ENCODE data around the gene HOXC11. TPM values are rescaled to one million over a fixed set of nuclear protein-coding genes. Genes with fewer than 3 reads are reported as not detected.

HOXC11 gene
- total RNA-seq, 1 donor from 2014 or later = not detected

DNA sequence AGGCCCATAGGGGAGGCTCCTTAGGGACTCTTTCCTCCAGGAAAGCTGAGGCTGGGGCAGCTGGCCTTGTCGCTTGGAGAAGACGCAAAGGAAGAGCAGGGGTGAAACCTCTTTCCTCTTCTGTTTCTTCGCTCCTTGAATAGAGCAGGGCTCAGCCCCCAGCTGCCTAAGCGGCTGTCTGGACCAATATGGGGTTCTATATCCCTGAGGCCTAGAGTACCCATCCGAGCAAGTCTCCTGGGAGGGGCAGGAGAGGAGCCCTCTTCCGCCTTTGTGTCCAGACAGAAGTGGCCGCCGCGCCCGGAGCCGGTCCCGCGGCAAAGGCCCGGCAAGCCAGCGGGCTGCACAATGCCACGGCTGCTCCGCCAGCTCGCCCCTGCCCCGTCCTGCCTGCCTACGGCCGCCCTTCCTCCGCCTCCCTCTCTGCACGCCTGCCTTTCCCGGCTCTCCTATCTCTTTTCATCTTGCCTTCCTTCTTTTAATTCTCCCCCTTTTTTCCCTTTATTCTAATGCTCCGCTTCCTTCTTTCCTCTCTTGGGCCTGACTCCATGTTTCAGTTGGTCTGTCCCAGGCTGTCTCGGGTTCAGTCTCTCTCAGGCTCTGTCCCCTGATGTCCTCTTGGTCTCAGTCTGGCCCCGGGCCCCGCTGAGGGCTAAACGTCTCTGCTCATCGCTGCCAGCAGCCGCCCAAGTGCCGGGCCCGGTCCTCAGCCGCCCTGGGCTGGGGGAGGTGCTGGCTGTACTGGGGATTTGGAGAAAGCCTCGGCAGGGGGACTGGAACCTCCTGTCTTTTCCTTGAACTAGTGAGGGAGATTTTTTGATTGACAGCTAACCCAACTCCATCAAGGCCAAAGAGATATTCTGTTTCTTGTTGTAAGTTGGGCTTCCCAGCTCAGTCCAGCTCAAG lies 24.5 kb downstream of the HOXC11 start:
- DNase-seq (ENCODE audit: low read depth in 2 of 2) = no peak

DNA sequence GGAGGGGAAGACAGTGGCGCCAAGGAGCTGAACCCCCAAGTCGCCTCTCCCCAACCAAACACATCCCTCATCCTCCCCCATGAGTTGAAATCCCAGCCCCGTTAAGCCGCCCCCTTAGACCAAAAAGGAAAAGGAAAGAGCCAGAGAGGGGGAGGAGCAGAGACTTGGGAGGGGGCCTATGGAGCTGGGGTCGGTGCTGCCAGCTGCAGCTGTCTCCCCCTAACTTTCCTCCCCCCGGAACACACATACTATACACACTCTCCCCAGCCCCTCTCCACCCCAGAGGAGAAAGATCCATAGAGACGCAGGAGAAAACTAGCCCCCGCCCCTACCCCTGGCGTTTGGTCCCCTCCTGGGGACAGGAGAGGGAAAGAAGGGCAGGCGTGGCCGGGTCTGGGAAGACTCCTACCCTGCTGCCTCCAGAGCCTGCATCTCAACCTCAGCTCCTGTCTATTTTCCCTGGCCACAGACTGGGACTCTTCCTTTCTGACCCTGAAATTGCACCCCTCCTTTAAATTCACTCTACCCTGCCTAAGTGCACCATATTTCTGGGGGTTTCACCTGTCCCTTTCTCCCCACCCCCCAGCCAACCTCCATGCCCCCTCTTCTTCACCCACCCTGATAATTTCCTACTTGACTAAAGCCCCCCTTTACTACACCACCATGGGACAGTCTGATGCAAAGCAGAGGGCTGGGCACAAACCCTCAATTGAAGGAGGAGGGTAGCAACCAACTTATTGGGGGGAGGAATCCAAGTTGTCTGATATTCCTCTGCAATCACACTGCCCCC lies 25.4 kb downstream of the HOXC11 start:
- no peak for DNase-seq (ENCODE audit: low read depth in 2 of 2)

DNA sequence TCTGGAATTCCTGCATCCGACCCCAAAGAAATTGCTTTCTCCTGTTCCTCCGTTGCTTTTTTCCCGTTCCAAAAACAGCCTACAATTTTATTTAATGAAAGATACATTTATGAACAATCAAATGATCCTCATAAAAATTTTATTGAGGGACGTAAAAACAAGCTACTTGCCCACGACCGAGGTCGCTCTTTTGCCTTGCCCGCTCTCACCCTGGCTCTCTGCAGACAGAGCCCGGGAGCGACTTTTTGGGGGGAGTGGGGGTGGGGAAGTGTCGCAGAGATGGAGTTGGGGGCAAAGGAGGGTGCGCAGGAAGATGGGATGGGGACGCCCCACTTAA lies 25.9 kb downstream of the HOXC11 start:
- DNase-seq (ENCODE audit: low read depth in 2 of 2) = no peak

DNA sequence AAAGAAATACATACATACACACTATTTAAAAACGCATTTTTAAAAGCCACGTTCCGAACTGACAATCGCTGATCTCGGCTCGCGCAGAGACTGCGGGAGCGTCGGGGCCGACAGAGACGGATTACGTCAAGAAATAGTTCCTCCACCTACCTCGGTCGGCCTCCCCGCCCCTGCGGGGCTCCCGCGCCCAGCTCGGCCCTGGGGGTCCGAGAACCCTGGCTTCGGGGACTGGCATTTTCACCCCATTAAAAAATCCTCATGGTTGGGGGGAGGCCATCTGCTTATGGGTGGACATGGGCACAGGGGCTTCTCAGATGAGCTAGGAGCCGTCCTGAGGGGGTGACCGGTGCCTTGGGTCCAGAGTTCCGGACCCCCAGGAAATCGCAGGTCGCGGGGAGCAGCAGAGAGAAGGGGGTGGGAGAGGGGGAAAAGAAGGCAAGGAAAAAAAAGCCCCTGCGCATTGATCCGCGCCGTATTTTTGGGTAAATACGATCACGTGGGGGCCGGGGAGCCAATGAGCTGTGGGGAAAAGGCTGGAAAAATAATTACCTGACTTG lies 26.7 kb downstream of the HOXC11 start:
- DNase-seq (ENCODE audit: low read depth in 2 of 2) = peak in 1 of 2 donors; percentile 31

DNA sequence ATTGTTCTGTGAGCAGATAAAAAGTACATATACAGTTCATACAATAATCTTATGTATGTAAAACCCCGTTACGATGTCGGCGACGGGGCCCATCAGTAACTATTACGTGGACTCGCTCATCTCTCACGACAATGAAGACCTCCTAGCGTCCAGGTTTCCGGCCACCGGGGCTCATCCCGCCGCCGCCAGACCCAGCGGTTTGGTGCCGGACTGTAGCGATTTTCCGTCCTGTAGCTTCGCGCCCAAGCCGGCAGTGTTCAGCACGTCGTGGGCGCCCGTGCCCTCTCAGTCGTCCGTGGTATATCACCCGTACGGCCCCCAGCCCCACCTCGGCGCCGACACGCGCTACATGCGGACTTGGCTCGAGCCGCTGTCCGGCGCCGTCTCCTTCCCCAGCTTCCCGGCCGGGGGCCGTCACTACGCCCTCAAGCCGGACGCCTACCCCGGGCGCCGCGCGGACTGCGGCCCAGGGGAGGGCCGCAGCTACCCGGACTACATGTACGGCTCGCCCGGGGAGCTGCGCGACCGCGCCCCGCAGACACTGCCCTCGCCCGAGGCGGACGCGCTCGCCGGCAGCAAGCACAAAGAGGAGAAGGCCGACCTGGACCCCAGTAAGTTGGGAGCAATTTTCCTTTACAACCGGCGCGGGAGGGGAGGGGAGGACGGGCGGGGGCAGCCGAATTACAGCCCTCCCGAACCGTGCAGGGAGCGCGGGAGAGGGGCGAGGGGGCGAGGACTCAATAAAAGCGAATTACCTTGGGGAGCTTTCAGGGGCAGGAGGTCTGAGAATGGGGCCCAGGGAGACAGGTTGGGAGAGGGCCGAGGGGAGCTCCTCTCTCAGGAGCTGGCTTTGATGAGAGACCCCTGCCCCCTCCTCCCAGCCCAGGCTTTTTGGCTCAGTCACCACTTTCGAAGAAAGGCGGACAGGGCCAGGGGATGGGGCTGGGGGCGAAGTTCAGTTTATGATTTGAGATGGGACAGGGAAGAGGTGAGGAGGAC lies 27.5 kb downstream of the HOXC11 start, which contains the start of gene HOXC9:
HOXC9 (plus strand) TSS at position 46 of the 999 bp plus-strand sequence; CDS start at position 74, 28 bp downstream.
- no peak for DNase-seq (ENCODE audit: low read depth in 2 of 2)

DNA sequence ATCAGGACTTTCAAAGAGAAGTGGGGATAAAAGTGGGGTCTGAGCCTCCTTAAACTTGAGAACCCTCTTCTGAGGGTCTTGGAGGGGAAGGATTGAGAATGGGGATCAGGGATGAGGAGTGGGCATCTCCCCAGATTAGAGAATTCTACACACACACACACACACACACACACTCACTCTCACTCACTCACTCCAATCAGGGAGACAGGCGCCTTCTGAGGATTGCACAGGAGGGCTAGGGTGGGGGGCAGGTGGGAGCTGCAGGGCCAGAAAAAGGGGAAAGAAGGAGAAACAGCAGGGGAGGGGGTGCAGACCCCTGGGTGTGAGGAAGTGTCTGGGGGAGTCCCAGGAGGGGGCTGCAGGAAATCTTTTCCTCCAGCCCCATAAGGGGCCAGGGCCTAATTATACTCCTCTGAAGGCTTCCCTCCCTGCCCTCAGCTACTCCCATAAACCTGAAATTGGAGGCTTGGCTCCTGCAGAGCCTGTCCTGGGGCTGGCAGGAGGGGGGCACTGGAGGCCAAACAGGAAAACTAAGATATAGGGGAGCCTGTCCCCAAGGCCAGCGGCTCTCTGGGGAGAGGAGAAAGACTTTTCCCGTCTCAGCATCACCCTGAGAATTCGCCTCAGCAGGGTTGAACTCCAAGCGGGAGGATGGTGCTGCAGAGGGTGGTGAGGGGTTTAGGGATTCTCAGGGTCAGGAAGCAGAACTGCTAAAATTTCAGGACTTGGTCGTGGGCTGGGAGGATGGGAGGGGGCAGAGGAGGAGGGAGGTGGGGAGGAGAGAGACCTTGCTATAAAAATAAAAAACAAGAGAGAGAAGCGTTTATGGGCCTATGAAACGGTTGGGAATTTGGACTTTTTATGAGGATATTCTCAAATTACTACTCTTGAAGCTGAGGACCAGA lies 28.6 kb downstream of the HOXC11 start:
- no peak for DNase-seq (ENCODE audit: low read depth in 2 of 2)

DNA sequence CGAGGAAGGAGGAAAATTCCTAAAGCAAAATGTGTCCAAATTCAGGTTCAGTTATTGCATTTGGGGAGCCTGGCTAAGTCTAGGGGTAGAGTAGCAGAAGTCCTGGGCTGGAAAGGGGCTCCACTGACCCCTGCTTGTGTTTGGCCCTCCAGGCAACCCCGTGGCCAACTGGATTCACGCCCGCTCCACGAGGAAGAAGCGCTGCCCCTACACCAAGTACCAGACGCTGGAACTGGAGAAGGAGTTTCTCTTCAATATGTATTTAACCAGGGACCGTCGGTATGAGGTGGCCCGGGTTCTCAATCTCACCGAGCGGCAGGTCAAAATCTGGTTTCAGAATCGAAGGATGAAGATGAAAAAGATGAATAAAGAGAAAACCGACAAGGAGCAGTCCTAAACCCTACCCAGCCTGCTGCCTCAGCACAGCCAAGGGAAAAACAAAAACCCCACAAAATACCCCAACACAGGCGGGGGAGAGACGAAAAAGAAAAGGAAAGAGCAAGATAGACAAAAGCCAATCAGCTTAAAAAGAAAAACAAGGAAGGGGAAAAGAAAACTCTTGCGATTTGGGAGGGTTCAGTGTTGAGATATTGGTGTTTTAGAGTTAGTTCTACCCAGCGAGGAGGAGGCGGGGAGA lies 29.5 kb downstream of the HOXC11 start:
- DNase-seq (ENCODE audit: low read depth in 2 of 2) = no peak

DNA sequence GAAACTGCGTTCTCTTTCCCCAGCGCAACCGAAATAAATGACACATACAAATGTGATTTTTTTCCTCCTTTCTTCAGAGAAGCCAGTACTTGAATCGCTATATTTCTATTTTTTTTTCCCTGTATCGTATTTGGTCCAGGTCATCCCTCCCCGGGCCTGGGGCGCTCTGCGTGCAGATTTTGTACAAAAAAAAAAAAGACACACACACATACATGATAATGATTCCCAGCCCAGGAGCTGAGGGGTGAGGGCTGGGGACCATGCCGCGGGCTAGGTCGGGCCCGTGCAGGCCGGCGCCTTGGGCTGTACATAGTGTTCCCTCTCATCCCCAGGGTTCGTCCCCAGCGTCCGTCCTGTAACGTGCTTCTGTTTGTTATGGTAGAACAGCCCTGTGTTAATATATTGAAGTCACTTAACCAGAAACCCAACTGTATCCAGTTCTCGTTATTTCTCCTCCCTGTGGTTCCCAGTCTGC lies 30.0 kb downstream of the HOXC11 start:
- no peak for DNase-seq (ENCODE audit: low read depth in 2 of 2)

DNA sequence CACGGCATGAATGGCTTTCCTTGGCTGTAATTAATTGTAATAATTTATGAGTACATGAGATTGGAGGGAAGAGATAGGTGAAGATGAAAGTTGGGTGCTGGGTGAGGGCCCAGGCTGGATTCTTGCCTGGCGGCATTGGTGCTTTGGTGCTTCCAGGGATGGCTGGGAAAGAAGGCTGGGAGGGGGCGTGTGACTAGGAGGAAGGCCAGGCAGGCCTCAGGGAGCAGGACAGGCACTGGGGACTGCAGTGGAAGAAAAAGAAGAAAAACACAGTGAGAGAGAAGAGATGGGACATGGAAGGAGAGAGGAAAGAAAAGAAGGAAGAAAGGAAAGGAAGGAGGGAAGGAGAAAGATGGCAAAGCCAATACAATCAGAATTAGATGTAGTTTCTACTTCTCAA lies 30.7 kb downstream of the HOXC11 start:
- DNase-seq (ENCODE audit: low read depth in 2 of 2) = no peak

DNA sequence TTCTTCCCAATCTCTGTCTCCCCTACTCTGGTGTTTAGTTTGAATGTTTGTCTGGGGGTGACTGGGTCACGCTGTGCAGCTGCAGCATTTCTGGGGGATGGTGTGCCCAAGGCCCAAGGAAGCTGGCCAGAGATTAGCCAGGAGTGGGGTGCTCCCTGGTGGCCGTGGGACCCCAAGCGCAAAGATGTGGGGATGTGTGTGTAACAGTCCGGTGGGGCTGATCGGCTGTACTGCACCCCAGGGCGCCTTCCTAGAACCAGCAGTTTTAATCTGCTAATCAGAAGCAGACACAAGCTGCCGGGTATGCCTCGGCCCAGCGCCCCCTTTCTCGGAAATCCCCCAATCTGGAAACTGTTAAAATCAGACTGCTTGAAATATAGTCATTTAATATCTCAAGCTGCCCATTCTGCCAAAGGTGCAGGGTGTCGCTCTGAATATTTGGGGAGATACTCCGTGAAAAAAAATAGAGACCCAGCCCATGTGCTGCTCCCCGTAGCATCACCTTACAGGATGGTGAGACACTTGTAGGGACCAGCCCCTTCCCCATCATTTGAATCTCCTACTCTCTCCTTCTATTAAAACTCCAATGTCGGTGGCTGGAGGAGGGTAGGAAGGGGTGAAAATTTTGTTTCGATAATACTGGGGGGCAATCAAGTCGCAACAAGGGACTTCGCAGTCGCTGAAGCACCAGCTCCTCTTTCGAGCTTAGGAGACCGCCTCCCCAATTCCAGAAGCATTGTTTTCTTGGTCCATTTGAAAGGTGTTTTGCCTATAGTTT lies 31.3 kb downstream of the HOXC11 start:
- no peak for DNase-seq (ENCODE audit: low read depth in 2 of 2)

DNA sequence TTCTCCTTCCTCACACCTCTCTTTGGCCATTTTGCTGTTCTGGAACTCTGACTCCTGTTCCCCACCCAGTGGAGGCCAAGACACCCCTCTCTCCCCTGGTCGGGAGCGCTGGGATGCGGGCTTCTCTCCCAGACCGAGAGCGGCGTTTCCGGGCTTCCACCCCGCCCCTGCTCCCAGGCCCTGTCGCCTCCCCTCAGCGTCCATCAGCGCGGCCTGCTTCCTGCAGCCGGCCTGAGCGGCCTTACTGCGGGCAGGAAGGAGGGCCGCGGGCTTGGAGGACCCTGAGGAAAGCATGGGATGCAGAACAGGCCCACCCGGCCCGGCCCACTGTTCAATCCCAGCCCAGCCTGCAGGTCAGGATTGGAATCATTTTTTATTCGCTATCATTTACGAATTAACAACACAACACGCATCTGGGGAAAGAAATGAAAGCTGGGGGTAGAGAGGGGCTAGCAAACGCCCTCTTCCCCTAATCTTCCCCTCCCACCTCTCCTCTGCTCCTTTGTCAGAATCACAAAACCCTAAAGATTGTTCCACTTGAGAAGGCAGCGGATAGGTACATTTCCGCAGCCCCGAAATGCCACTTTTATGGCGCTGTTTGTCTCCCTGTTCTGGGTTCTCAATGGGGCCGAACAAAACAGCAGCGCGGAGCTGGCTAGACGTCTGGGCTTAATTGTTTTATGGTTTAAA lies 32.1 kb downstream of the HOXC11 start:
- no peak for DNase-seq (ENCODE audit: low read depth in 2 of 2)

DNA sequence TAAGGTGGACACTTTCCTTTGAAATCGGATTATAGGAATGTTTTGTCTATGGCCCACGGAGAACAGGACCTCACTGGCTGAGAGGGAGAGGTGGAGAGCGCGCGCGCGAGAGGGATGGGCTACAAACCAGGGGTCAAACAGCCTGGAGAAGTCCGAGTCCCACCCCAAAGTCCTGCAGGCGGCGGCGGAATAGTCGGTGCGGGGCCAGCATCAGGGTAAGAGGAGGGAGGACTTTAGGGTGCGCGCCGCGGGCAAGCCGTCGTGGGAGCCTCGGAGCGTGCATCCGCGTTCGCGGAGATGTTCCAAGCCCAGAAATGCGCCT lies 32.6 kb downstream of the HOXC11 start:
- no peak for DNase-seq (ENCODE audit: low read depth in 2 of 2)

DNA sequence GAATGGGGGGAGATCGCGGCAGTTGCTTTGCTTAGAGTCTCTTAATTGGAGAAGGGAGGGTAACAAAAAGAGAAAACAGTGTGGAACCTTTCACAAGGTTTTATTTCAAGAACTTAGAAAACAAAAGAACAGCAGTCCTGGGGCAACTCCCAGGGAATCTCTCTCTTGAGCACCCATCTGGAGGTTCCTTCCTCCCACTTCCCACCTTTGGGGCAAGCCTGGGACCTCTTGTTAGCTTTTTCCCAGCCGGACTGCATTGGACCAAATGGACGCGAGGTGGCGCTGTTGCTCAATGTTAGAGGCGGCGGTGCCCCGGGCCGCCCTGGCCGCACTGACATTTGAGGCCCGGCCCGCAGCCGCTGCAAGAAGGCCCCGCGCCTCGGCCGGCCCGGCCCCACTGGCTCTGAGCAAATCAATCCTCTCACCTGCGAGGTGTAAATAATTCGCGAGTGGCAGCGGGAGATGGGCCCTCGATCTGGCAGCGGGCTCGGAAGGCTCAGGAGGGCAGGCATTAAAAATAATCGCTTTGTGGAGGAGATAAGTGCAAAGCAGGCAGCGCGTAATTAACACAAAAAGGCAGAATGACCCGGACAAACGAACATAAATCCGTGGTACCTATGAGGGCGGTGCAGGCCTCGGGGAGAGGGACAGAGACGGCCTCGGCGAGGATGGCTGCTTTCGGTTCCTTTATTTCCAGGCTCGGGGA lies 33.1 kb downstream of the HOXC11 start:
- peak; percentile 82 to 85 for DNase-seq (ENCODE audit: low read depth in 2 of 2)

DNA sequence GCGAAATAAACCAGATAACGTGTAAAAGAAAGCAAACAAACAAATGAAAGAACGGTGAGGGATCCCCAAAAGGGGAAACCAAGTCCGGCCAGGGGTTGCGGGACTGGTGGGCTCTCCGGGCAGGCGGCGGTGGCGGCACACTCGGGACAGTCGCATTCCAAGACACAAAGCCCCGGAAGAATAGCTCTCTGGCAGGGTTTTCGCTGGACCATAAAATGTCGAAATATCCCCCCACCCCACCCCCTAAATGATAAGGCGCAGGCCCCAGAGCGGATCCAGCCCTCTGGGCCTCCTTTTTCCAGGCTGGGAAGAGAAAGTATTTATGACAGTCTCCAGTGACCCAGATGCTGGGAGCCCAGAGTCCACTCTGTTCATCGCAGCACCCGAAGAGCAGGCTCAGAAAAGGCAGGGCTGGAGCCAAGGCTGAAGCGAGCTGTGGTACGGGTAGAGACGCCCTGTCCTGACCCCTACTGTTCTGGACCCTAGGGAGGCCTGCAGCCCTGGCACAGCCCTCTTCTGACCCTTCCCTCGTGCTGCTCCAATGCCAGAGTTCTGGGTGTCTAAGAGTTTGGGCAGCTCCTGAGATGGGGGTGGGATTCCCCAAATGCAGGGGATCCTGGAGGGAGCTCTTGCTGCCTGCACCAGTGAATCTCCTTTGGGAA lies 33.8 kb downstream of the HOXC11 start:
- no peak for DNase-seq (ENCODE audit: low read depth in 2 of 2)

DNA sequence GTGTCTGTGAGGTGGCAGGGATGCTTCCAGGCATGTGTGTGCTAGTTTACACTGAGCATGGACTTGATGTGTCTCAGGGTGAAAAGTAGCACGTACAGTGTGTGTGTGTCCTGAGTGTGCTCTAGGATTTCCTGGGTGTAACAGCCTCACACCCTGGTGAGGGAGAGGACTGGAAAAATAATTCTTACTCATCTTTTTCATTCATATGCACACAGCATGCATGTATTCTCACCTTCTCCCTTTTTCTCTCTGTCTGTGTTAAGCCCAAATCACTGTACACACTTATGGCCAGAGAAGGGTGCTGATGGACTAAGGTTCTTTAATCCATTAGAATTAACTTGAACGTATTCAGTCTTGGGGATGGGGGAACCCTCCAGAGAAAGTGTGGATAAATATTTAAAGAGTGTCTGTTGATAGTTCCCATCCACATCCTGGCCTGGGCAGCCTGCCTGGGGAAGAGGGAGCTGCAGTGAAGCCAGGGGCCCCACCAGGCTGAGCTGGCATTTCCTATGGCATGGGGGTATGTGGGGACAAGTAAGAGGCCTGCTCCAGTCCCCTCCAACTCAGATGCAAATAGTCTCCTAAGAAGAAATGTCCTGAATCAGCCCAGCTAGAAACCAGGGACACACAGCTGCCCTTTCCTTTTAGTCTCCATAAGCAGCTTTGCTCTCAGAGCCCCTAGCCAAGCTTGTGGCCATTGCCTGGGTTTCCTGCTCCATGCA lies 34.8 kb downstream of the HOXC11 start:
- DNase-seq (ENCODE audit: low read depth in 2 of 2) = no peak

DNA sequence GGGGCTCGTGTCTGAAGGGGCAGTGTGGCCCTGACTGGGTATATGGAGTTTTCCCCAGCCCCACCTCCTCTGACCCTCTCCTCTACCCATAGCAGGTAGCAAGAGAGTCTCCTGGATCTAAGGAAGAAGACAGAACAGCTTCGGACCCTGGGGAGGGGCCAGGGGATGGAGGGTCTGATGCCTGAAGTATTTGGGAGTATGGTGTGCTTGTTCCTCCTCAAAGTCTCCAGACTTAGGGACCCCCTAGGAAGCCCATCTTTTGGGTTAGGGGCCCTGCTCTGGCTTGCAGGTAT lies 35.3 kb downstream of the HOXC11 start:
- DNase-seq (ENCODE audit: low read depth in 2 of 2) = no peak

All from lung microvascular endothelial cell (primary cell).